Tongue (tissue), 2 donors: ENCODE results near the gene MLF2. TPM values are rescaled to one million over a fixed set of nuclear protein-coding genes. Genes with fewer than 3 reads are reported as not detected.
A peak's percentile ranks its signal among the peaks of the same experiment; 100 is the strongest.
"Not testable (repeated sequence)": the region's sequence is repeated elsewhere in the genome, so short reads cannot be mapped to it uniquely, and the experiment has no call there.

Experiments
- DNase-seq: peaks from one replicate; pipeline ENCODE4 v3.0.0-alpha.2; 2015
- total RNA-seq: library from RNA; depleted of rRNA; stranded (reverse); fragments of >200 nt; gene quantifications from one replicate; pipeline ENCODE4 v1.2.3, GENCODE V29; 2014

Gene MLF2
- total RNA-seq, 1 donor from 2014 or later: 103 TPM

DNA sequence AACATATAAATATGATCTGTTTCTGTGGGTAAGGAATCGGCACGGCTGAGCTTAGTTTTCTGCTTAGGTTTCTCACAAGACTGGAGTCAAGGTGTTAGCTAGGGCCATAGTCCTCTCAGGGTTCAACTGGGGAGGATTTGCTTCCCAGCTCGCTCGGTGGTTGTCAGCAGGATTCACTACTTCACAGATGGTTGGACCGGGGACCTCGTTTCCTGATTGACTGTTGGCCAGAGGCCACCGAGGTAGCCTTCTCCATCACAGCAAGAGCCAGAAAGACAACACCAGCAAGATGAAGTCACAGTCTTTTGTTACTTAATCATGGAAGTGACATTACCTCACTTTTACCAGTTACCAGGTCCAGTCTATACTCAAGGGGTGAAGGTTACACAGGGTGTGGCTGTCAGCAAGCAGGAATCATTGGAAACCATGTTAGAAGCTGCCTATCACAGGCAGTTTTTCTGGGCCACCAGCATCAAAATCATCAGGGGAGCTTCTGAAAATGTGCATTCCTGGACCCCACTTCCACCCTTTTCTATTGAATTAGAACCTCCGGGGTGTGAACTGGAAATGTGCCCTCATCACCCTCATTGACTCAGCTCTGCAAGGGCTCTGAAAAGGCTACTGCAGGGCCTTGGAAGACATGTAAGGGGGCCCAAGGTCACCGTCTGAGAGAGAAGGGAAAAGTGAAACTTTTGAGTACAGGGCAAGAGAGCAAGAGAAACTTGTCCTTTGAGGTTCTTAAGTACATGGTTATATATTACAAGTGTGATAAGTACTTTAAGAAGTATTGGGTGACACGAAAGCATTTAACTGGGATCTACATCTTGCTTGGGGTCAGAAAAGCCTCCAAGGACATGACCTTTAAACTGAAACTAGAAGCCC lies 18.2 kb downstream of the MLF2 start:
- DNase-seq: no peak

DNA sequence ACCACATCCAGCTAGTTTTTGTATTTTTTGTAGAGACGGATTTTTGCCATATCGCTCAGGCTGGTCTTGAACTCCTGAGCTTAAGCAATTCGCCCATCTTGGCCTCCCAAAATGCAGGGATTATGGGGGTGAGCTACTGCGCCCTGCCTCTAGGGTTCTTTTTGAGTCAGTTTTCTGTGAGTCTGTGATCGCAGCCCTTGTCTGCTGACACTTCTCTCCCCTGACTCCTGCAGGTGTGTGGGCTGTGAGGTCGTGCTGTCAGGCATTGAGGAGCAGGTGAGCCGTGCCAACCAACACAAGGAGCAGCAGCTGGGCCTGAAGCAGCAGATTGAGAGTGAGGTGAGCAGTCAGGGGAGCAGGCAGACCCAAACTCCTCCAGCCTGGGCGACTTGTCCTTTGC lies 22.8 kb downstream of the MLF2 start:
- DNase-seq: no peak

DNA sequence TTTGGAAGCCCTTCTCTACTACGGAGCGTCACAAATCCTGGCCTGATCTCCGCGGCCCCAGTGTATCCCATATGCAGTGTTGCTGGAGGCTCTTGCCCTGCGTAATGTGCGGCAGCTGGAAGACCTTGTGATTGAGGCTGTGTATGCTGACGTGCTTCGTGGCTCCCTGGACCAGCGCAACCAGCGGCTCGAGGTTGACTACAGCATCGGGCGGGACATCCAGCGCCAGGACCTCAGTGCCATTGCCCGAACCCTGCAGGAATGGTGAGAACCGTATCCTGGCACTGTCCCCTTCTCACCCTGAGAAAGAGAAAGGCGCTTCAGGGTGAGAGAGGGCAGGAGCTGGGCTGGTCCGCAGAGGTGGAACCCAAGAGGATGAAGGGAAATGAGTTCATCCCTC lies 23.8 kb downstream of the MLF2 start:
- DNase-seq: no peak

DNA sequence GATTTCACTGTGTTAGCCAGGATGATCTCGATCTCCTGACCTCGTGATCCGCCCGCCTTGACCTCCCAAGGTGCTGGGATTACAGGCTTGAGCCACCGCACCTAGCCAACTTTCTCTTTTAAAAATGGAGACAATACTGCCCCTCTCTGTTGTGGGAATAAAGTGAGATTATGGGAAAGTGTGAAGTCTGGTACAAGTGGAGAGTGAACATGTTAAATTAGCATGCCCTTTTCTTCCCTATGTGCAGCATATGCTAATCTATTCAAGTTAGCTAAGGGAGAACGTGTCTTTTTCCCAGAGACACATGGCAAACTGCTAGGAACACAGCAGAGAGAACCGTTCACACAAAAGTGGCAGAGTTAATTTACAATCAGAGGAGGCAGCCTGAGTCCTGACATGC lies 27.6 kb downstream of the MLF2 start:
- DNase-seq: no peak

DNA sequence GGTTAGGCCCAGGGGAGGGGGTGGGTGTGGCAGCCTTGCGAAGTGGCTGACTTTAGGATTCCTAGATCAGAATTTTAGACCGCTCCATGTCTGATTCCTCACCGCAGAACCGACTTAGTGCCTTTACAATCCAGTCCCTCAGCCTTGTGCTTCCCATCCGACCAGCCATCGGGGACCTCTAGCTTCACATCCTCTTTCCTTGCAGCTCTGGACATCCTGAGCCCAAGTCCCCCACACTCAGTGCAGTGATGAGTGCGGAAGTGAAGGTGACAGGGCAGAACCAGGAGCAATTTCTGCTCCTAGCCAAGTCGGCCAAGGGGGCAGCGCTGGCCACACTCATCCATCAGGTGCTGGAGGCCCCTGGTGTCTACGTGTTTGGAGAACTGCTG lies 28.5 kb downstream of the MLF2 start:
- DNase-seq: no peak

DNA sequence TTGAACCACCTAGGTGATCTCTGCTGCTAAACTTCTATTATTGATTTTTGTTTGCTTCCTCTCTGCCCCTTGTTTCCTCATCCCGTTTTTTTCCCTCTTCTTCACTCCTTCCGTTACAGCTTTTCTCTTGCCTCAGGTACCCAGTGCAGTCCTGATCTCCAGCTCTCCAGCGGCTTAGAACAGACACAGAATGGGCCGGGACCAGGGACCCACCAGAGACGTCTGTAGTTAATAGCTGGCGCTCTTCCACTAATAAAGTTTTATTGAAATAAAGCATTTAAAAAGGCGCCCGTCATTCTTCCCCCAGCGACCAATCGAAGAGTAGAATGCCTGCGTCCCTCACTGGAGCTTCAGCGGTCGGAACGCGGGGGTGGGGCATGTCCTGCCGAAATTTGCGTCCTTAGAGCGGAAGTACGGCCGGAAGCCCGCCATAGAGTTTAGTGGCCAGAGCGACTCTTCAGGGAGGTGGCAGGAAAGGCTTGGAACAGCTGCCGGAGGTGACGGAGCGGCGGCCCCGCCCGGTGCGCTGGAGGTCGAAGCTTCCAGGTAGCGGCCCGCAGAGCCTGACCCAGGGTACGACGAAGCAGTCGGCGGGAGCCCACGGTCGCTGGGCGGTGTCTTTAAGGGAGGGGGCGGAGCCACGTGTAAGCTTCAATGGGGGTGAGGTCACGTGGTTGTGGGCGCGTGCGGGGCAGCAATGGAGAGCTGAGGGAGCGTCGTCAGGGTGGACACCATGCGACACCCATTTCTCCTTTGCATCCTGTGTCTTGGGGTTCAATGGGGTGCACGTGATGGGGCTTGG lies 29.1 kb downstream of the MLF2 start, which contains the start of gene COPS7A:
COPS7A (plus strand) TSS at position 440 of the 802 bp plus-strand sequence. CDS start 611 bp downstream, outside the sequence.
- peak; percentile 99 for DNase-seq

DNA sequence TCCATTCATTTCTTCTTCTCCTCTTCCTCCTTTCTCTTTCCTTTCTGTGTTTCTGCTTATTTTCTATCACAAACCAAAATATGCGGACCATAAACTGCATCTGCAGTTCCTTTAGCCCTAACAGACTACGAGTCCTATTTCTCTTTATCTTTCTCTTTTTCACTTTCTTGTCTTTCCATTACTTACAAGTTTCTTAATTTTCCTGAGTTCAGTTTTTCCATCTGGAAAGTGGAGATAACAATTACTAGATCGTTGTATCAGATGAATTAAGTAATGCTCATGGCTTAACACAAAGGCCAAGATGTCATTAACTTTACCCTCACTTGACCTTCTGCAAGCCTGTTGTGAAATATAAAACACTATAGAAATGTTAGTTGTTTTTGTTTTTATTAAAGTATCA lies 30.1 kb downstream of the MLF2 start:
- no peak for DNase-seq

DNA sequence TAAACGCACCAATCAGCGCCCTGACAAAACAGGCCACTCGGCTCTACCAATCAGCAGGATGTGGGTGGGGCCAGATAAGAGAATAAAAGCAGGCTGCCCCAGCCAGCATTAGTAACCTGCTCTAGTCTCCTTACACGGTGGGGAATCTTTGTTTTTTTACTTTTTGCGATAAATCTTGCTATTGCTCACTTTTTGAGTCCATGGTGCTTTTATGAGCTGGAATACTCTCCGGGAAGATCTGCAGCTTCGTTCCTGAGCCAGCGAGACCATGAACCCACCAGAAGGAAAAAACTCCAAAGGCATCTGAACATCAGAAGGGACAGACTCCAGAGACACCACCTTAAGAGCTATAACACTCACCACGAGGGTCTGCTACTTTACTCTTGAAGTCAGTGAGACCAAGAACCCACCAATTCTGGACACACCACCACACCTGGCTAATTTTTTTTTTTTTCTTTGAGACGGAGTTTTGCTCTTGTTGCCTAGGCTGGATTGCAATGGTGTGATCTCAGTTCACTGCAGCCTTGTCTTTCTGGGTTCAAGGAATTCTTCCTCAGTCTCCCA lies 36.0 kb downstream of the MLF2 start:
- DNase-seq: no peak

DNA sequence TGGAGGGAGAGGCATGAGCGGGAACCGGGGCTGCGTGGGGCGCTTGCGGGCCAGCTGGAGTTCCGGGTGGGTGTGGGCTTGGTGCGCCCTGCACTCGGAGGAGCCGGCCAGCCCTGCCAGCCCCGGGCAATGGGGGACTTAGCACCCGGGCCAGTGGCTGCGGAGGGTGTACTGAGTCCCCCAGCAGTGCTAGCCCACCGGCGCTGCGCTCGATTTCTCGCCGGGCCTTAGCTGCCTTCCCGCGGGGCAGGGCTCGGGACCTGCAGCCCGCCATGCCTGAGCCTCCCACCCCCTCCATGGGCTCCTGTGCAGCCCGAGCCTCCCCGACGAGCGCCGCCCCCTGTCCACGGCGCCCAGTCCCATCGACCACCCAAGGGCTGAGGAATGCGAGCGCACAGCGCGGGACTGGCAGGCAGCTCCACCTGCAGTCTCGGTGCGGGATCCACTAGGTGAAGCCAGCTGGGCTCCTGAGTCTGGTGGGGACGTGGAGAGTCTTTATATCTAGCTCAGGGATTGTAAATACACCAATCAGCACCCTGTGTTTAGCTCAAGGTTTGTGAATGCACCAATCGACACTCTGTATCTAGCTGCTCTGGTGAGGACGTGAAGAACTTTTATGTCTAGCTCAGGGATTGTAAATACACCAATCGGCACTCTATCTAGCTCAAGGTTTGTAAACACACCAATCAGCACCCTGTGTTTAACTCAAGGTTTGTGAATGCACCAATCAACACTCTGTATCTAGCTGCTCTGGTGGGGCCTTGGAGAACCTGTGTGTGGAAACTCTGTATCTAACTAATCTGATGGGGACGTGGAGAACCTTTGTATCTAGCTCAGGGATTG lies 36.7 kb downstream of the MLF2 start:
- not testable (repeated sequence) for DNase-seq

DNA sequence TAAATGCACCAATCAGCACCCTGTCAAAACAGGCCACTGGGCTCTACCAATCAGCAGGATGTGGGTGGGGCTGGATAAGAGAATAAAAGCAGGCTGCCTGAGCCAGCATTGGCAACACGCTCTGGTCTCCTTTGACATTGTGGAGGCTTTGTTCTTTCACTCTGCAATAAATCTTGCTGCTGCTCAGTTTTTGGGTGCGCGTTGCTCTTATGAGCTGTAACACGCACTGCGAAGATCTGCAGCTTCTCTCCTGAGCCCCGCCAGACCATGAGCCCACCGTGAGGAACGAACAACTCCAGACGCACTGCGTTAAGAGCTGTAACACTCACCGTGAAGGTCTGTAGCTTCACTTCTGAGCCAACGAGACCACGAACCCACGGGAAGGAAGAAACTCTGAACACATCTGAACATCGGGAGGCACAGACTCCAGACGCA lies 44.0 kb downstream of the MLF2 start:
- no peak for DNase-seq

DNA sequence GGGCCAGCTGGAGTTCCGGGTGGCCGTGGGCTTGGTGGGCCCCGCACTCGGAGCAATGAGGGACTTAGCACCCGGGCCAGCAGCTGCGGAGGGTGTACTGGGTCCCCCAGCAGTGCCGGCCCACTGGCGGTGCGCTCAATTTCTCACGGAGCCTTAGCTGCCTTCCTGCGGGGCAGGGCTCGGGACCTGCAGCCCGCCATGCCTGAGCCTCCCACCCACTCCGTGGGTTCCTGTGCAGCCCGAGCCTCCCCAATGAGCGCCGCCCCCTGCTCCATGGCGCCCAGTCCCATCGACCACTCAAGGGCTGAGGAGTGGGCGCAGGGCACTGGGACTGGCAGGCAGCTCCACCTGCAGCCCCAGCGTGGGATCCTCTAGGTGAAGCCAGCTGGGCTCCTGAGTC lies 44.6 kb downstream of the MLF2 start:
- not testable (repeated sequence) for DNase-seq

DNA sequence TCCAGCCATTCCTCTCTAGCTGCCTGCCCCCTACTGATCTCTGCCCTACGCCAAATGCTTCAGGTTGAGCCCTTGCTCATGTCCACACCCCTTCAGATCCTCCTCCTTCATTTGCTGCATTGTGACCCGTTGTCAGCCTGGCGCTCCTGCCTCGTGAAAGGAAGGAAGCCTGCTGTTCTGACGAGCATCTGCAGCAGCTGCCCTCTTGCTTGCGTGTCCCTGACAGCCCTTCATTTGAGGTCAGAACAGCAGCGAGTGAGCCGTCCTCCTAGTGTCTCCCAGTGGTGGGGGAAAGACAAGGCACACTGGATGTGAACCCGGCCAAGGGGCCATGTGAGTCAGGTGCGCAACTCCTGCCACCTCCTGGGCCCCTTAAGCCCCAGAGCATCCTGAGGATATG lies 49.3 kb downstream of the MLF2 start:
- no peak for DNase-seq

DNA sequence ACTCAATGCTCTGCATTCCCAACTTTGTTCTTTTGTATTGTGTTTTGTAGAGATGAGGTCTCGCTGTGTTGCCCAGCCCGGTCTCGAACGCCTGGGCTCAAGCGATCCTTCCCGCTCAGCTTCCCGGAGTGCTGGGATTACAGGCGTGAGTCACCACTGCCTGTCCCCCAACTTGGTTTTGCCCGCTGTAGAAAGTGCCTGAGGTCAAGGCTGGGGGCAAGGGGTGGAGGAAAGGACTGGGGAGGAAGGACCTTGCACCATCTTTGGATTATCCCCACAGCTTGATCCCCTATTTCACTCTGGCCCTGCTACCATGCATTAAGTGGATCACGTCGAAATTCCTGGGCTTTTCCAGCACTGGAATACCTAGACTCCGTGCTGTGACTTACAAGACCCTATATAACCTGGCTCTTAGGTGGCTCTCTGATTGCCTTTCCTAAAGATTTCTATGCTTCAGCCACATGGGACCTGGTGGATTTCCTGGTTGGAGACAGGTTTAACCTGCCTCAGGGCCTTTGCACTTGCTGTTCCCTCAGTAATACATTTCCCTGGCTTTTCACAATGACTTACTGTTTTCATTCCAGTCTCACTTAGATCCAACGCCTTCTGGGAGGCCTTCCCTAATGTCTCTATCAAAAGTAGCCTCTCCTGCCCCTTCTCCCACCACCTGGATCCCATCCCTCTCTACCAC lies 51.7 kb downstream of the MLF2 start:
- peak; percentile 11 for DNase-seq

DNA sequence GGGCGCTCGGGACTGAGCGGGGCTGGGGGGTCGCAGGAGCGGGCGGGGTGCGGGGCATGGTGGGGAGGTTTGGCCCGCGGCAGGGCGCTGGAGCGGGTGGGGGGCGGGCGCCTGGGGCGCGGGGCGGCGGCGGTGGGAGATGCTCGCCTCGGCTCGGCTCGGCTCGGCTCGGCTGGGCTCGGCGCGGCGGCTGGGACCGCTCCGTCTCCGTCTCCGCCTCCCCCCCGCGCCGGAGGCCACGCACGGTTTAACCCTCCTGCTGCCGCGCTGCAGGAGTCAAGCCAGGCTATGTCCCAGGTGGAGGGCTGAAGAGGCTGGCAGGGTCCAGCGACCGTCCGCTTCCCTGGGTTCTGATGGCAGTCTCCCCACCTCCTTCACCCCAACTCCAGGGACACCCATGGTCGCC lies 52.3 kb downstream of the MLF2 start, which contains the start of gene PIANP:
PIANP (minus strand) TSS at position 170 of the 406 bp plus-strand sequence. CDS start 2,754 bp downstream, outside the sequence.
- DNase-seq: peak; percentile 76

DNA sequence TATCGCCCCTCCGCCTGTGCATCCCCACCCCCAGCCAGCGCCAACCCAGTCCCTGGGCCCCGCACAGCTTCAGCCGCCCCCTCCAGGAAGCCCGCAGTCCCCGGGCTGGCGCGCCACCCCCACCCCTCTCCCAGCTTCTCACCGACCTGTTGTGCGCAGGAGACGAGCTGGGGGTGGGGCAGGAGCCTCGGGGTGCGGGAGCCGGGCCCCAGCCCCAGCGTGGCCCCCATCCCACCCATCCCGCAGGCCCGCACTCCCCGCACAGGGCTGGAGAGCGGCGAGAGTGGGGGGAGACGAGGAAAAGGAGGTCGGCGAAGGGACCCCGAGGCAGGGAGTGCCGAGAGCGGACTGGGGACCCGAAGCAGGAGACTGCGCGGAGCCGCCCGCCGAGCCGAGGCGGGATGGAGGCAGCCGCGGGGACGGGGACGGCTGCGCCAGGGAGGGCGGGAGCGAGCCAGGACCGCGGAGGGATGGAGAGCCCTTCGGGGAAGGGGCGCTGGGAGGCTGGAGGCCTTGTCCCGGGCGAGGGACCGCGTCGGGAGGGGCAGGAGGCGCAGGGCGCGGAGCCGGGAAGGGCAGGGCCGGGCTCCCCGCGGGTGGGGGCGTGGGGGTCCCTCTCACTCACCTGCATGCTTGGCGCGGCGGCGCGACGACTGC lies 52.8 kb downstream of the MLF2 start:
- peak; percentile 37 for DNase-seq

DNA sequence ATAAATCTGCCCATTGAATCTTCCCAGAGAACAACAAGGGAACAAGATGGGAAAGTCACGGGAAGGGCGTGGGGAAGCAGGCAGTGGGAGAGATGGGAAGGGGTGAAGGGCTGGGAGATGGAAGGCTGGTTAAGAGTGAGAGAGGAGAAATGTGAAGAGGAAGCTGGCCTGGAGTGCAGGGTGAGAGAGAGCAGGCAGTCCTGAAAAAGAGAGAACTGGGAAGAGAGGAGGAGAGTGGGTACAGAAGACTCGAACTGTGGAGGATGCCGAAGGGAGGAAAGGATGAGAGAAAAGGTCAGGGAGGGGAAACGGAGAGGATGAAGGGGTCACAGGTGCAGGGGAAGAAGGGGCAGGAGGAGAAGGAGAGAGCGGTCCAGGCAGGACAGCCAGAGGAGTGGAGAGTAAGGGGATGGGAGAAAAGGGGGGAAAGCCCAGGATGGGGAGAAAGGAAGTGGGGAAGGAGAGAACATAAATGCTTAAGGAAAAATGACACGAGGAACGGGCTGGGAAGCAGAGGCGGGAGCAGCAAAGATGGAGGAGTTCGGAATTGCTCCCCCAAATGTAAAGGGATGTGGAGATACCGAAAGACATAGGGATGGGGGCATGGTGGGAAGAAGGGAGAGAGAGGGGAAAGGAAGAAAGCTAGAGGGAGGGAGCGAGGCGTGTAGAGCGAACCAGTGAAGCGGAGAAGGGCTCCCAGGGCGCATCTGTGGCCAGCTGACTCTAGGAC lies 53.5 kb downstream of the MLF2 start:
- no peak for DNase-seq

DNA sequence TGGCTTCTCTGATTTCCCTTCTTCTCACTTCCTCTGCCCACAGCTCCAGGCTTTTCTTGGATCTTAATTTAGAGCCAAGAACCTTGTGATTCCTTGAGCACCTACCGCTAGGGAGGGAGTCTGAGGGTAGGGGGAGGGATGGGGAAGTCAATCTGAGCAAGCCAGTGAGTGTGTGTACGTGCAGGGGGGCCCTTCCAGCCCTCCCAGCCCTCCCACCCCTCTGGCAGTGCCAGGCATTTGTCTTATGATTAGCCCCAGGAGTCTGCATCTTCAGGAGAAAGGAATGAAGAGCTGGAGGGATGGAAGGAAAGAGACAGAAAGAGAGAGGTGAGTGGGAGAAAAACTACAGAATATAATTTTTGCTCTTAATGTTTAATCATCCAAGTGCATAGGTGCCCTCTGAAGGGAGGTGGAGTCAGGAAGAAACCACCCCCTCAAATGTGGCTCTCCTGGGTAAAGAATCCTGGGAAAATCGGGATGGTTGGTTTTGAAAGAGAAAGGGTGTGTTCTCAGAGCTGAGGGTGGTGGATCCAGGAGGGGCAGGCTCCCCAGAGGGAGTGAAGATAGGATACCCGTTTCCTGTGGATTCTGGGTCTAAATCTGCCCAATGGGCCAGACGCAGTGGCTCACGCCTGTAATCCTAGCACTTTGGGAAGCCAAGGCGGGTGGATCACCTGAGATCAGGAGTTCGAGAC lies 54.4 kb downstream of the MLF2 start:
- no peak for DNase-seq
